ENCODE measurements around the gene XYLT1. TPM values are rescaled to one million over a fixed set of nuclear protein-coding genes. Genes with fewer than 3 reads are reported as not detected.

The XYLT1 gene
- total and polyA plus RNA-seq, 2 of the 13 experiments (the other 11 are each of a cell fraction or from before 2014, with no cell fraction given) = not detected

- no peak for ATAC-seq
- ChIA-PET CTCF (ENCODE audit: low intra/inter-chr PET ratio, low total read pairs) (no interaction called here), POLR2A (no interaction called here)
- peak; percentile 26 for FAIRE-seq
- 0% methylated on average over 2 of the region's 2 CpGs for WGBS (ENCODE audit: low lambda C conversion rate)
- H3K9ac ChIP-seq (ENCODE audit: insufficient read depth, low read depth, low read length) = no peak overlapping the region
- TF ChIP-seq, protein P1, sequence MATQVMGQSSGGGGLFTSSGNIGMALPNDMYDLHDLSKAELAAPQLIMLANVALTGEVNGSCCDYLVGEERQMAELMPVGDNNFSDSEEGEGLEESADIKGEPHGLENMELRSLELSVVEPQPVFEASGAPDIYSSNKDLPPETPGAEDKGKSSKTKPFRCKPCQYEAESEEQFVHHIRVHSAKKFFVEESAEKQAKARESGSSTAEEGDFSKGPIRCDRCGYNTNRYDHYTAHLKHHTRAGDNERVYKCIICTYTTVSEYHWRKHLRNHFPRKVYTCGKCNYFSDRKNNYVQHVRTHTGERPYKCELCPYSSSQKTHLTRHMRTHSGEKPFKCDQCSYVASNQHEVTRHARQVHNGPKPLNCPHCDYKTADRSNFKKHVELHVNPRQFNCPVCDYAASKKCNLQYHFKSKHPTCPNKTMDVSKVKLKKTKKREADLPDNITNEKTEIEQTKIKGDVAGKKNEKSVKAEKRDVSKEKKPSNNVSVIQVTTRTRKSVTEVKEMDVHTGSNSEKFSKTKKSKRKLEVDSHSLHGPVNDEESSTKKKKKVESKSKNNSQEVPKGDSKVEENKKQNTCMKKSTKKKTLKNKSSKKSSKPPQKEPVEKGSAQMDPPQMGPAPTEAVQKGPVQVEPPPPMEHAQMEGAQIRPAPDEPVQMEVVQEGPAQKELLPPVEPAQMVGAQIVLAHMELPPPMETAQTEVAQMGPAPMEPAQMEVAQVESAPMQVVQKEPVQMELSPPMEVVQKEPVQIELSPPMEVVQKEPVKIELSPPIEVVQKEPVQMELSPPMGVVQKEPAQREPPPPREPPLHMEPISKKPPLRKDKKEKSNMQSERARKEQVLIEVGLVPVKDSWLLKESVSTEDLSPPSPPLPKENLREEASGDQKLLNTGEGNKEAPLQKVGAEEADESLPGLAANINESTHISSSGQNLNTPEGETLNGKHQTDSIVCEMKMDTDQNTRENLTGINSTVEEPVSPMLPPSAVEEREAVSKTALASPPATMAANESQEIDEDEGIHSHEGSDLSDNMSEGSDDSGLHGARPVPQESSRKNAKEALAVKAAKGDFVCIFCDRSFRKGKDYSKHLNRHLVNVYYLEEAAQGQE (IDR thresholded peaks at IDR 0.05; ENCODE audit: borderline replicate concordance in 1 of 2, low read depth in 1 of 2, low read length in 2 of 2) = peak; percentile 21 to 89
- no peak for TF ChIP-seq THAP9 (CRISPR knock-in tag; IDR thresholded peaks at IDR 0.05; ENCODE audit: borderline replicate concordance)
- TF ChIP-seq MIER2 (CRISPR knock-in tag; IDR thresholded peaks at IDR 0.05) = peak; percentile 77
- no peaks in the 10 kb centered on the region for H3K4me1 ChIP-seq (ENCODE audit: insufficient read depth, low read length)
- in situ Hi-C loops (cut with HindIII; ENCODE audit: extremely low pct_ligation_motif_present, low pct_unique_long_range_greater_than_20kb) = no loop called here
- no peak overlapping the region for H3K27ac ChIP-seq (ENCODE audit: extremely low read length, insufficient read depth, low read length)
- no peaks in the 10 kb centered on the region for H4K20me1 ChIP-seq (ENCODE audit: insufficient read depth, low read length)
- H3K79me2 ChIP-seq (ENCODE audit: insufficient read depth, low read length) = no peaks in the 10 kb centered on the region
- no peak for DNase-seq (ENCODE audit: low spot score)
- BruUV-seq (replicated peaks) = no TSS peak
- no peak overlapping the region for H3K4me2 ChIP-seq (ENCODE audit: low read depth, low read length)
- no peaks in the 10 kb centered on the region for H3K9me3 ChIP-seq (ENCODE audit: low read length)
- no peak overlapping the region for H3K4me3 ChIP-seq (replicated peaks in 1 of 3; ENCODE audit: insufficient read depth in 1 of 3, low read depth in 2 of 3, low read length in 3 of 3)
- H2AFZ ChIP-seq (ENCODE audit: low read length) = no peak overlapping the region
- H3K36me3 ChIP-seq (replicated peaks in 1 of 2; ENCODE audit: control insufficient read depth in 1 of 2, insufficient read depth in 2 of 2, low read length in 2 of 2) = no peaks in the 10 kb centered on the region
- intact Hi-C loops (cut with micrococcal nuclease; ENCODE audit: unreplicated experiment) = no loop called here
- no peaks in the 10 kb centered on the region for H3K27me3 ChIP-seq (ENCODE audit: control insufficient read depth in 1 of 2, insufficient read depth in 2 of 2, low read length in 2 of 2)
Observed at GRCh38 chr16:17084130-17084529, 386.6 kb downstream of the XYLT1 start.

Measured in HepG2 (cell line).